Liver (tissue), 9 donors: ENCODE results near the gene FBXO39. TPM values are rescaled to one million over a fixed set of nuclear protein-coding genes. Genes with fewer than 3 reads are reported as not detected.

ENCODE experiments used
- DNase-seq: peaks from one replicate; pipeline ENCODE4 v3.0.0-alpha.2; 2017; ENCODE audit warnings: low spot score
- H3K27ac ChIP-seq, 2 donors: one replicate each; pipeline ENCODE4 v1.7.0; 2013; ENCODE audit warnings: inconsistent platforms in 2 of 2, low read length in 2 of 2, control low read depth in 1 of 2, low read depth in 1 of 2, mild to moderate bottlenecking in 1 of 2
- H3K27me3 ChIP-seq, 4 donors: one replicate each; pipeline versions ENCODE4 v1.6.1 to v1.7.0; 2013; ENCODE audit warnings: low read length in 3 of 4, inconsistent platforms in 1 of 4, mild to moderate bottlenecking in 1 of 4, moderate library complexity in 1 of 4; ENCODE audit not compliant: control insufficient read depth in 4 of 4, insufficient read depth in 4 of 4
- H3K36me3 ChIP-seq, 4 donors: one replicate each; pipeline versions ENCODE4 v1.6.1 to v1.7.0; 2013; ENCODE audit warnings: low read length in 3 of 4, mild to moderate bottlenecking in 3 of 4, low read depth in 1 of 4, moderate library complexity in 1 of 4; ENCODE audit not compliant: control insufficient read depth in 4 of 4, insufficient read depth in 3 of 4
- H3K4me1 ChIP-seq, 4 donors: one replicate each; pipeline versions ENCODE4 v1.6.1 to v1.7.0; 2013; ENCODE audit warnings: low read length in 3 of 4, mild to moderate bottlenecking in 3 of 4, moderate library complexity in 1 of 4; ENCODE audit not compliant: control insufficient read depth in 4 of 4, insufficient read depth in 4 of 4
- H3K4me3 ChIP-seq, 3 donors: one replicate each; pipeline versions ENCODE4 v1.6.1 to v1.7.0; 2013; ENCODE audit warnings: low read length in 3 of 3, control low read depth in 1 of 3, low read depth in 1 of 3, mild to moderate bottlenecking in 1 of 3
- H3K9ac ChIP-seq, 2 donors: one replicate each; pipeline ENCODE4 v1.7.0; 2013; ENCODE audit warnings: low read length in 2 of 2, mild to moderate bottlenecking in 2 of 2, moderate library complexity in 2 of 2, control low read depth in 1 of 2, low read depth in 1 of 2
- H3K9me3 ChIP-seq, 4 donors: one replicate each; pipeline versions ENCODE4 v1.6.1 to v1.7.0; 2013; ENCODE audit warnings: low read length in 3 of 4; ENCODE audit not compliant: control insufficient read depth in 4 of 4
- CTCF ChIP-seq: fragments of 150-350 bp; IDR thresholded peaks from 2 replicates; pipeline ENCODE4 v1.5.1; 2017; ENCODE audit warnings: improper control_type of control experiment, low read depth, low read length; ENCODE audit not compliant: missing input control
- EGR1 ChIP-seq, 2 donors: IDR thresholded peaks; 2 replicates each; pipeline ENCODE4 v1.6.1; 2016 to 2018; ENCODE audit warnings: antibody characterized with exemption in 2 of 2, low read depth in 2 of 2
- FOXA1 ChIP-seq: IDR thresholded peaks from 2 replicates; pipeline ENCODE4 v1.6.1; 2016; ENCODE audit warnings: antibody characterized with exemption
- FOXA2 ChIP-seq: IDR thresholded peaks from 2 replicates; pipeline ENCODE4 v1.6.1; 2016; ENCODE audit warnings: antibody characterized with exemption
- GABPA ChIP-seq, 2 donors: IDR thresholded peaks in 1 of 2; conservative IDR thresholded peaks in 1 of 2; 2 replicates each; pipeline ENCODE4 v1.6.1; 2016; ENCODE audit warnings: antibody characterized with exemption in 2 of 2, mild to moderate bottlenecking in 1 of 2, moderate library complexity in 1 of 2
- HNF4A ChIP-seq, 2 donors: conservative IDR thresholded peaks; 2 replicates each; pipeline ENCODE4 v1.6.1; 2016; ENCODE audit warnings: antibody characterized with exemption in 2 of 2, mild to moderate bottlenecking in 2 of 2
- JUND ChIP-seq, 2 donors: IDR thresholded peaks; 2 replicates each; pipeline ENCODE4 v1.6.1; 2016; ENCODE audit warnings: antibody characterized with exemption in 2 of 2
- NR2F2 ChIP-seq: IDR thresholded peaks from 2 replicates; pipeline ENCODE4 v1.6.1; 2016; ENCODE audit warnings: antibody characterized with exemption
- RAD21 ChIP-seq, 2 donors: IDR thresholded peaks; 2 replicates each; pipeline ENCODE4 v1.6.1; 2016; ENCODE audit warnings: antibody characterized with exemption in 2 of 2, mild to moderate bottlenecking in 2 of 2
- RXRA ChIP-seq, 2 donors: IDR thresholded peaks; 2 replicates each; pipeline ENCODE4 v1.6.1; 2017 to 2018; ENCODE audit warnings: antibody characterized with exemption in 2 of 2, mild to moderate bottlenecking in 1 of 2
- TAF1 ChIP-seq: conservative IDR thresholded peaks from 2 replicates; pipeline ENCODE4 v1.6.1; 2016; ENCODE audit warnings: antibody characterized with exemption, mild to moderate bottlenecking
- YY1 ChIP-seq: IDR thresholded peaks from 2 replicates; pipeline ENCODE4 v1.6.1; 2016; ENCODE audit warnings: antibody characterized with exemption, mild to moderate bottlenecking
- WGBS: extraction: QIAGEN DNeasy Blood & Tissue Kit; methylation state at CpG from one replicate; pipeline ENCODE4 v1.1.7; 2013; 5-methylcytosine and 5-hydroxymethylcytosine counted together
- polyA plus RNA-seq, 2 donors: library from polyadenylated mRNA; stranded (reverse) in 1 of 2; unstranded in 1 of 2; fragments of 200-250 nt in 1 of 2; fragments of >200 nt in 1 of 2; fragmentation: Nextera tagmentation in 1 of 2; extraction: Ambion mirVana in 1 of 2; gene quantifications; one replicate each; pipeline versions ENCODE4 v1.2.1 to v1.2.3, GENCODE V29; 2013 to 2015
- total RNA-seq, 2 donors: library from RNA; depleted of rRNA; stranded (reverse); fragments of >200 nt; gene quantifications; one replicate each; pipeline ENCODE4 v1.2.3, GENCODE V29; 2014
- TF ChIP-seq, protein P1 (sequence below): IDR thresholded peaks from 2 replicates; pipeline ENCODE4 v1.6.1; 2016; ENCODE audit warnings: antibody characterized with exemption
- TF ChIP-seq, protein P2 (sequence below): IDR thresholded peaks from 2 replicates; pipeline ENCODE4 v1.6.1; 2016; ENCODE audit warnings: antibody characterized with exemption
- TF ChIP-seq, protein P3 (sequence below): IDR thresholded peaks from 2 replicates; pipeline ENCODE4 v1.6.1; 2016; ENCODE audit warnings: antibody characterized with exemption, mild to moderate bottlenecking
- donor health status: healthy.
- donor health status: healthy.
- donor health status: healthy.
- donor health status: healthy.
- donor health status: healthy.

Gene FBXO39
- total and polyA plus RNA-seq, 4 donors: 0.05 to 0.67 (median 0.20) TPM

DNA sequence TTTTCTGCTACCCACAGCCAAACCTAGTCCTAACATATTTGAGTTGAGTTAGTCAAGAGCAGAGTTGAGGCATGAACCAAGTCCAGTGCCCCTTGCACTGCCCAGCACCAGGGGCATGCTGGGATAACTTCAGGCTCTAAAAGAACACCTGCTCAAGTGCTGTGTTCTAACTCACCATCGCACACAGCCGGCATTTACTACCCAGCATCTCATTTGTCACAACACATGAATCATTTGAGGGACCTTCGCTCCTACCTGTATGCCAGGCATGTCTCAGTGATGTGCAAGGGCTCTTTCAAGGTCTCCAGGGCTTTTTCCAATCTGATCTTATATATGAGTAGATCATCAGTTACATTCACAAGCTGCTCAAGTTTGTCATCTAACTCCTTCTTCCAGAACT lies 42.9 kb downstream of the FBXO39 start:
- Histone ChIP-seq H3K9ac (no peak overlapping the region), H3K9me3 (no peaks in the 10 kb centered on the region), H3K36me3 (no peaks in the 10 kb centered on the region), H3K27ac (no peak overlapping the region), H3K4me1 (no peaks in the 10 kb centered on the region), H3K4me3 (no peak overlapping the region), H3K27me3 (no peaks in the 10 kb centered on the region)
- 95% methylated on average over 3 of the region's 3 CpGs for WGBS
- TF ChIP-seq, protein P1, sequence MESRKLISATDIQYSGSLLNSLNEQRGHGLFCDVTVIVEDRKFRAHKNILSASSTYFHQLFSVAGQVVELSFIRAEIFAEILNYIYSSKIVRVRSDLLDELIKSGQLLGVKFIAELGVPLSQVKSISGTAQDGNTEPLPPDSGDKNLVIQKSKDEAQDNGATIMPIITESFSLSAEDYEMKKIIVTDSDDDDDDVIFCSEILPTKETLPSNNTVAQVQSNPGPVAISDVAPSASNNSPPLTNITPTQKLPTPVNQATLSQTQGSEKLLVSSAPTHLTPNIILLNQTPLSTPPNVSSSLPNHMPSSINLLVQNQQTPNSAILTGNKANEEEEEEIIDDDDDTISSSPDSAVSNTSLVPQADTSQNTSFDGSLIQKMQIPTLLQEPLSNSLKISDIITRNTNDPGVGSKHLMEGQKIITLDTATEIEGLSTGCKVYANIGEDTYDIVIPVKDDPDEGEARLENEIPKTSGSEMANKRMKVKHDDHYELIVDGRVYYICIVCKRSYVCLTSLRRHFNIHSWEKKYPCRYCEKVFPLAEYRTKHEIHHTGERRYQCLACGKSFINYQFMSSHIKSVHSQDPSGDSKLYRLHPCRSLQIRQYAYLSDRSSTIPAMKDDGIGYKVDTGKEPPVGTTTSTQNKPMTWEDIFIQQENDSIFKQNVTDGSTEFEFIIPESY: no peak
- TF ChIP-seq HNF4A (conservative IDR thresholded peaks at IDR 0.05): no peak
- no peak for TF ChIP-seq FOXA1
- TF ChIP-seq EGR1 (IDR thresholded peaks at IDR 0.05; ENCODE audit: low read depth in 2 of 2): no peak
- TF ChIP-seq, protein P2, sequence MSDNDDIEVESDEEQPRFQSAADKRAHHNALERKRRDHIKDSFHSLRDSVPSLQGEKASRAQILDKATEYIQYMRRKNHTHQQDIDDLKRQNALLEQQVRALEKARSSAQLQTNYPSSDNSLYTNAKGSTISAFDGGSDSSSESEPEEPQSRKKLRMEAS: no peak
- no peak for TF ChIP-seq RXRA (IDR thresholded peaks at IDR 0.05)
- TF ChIP-seq FOXA2: no peak
- TF ChIP-seq JUND (IDR thresholded peaks at IDR 0.05): no peak
- no peak for TF ChIP-seq RAD21 (IDR thresholded peaks at IDR 0.05)
- no peak for TF ChIP-seq NR2F2
- no peak for TF ChIP-seq GABPA (IDR thresholded peaks at IDR 0.05 in 1 of 2, conservative IDR thresholded peaks at IDR 0.05 in 1 of 2)
- no peak for TF ChIP-seq YY1
- TF ChIP-seq, protein P3, sequence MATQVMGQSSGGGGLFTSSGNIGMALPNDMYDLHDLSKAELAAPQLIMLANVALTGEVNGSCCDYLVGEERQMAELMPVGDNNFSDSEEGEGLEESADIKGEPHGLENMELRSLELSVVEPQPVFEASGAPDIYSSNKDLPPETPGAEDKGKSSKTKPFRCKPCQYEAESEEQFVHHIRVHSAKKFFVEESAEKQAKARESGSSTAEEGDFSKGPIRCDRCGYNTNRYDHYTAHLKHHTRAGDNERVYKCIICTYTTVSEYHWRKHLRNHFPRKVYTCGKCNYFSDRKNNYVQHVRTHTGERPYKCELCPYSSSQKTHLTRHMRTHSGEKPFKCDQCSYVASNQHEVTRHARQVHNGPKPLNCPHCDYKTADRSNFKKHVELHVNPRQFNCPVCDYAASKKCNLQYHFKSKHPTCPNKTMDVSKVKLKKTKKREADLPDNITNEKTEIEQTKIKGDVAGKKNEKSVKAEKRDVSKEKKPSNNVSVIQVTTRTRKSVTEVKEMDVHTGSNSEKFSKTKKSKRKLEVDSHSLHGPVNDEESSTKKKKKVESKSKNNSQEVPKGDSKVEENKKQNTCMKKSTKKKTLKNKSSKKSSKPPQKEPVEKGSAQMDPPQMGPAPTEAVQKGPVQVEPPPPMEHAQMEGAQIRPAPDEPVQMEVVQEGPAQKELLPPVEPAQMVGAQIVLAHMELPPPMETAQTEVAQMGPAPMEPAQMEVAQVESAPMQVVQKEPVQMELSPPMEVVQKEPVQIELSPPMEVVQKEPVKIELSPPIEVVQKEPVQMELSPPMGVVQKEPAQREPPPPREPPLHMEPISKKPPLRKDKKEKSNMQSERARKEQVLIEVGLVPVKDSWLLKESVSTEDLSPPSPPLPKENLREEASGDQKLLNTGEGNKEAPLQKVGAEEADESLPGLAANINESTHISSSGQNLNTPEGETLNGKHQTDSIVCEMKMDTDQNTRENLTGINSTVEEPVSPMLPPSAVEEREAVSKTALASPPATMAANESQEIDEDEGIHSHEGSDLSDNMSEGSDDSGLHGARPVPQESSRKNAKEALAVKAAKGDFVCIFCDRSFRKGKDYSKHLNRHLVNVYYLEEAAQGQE: no peak
- TF ChIP-seq TAF1: no peak
- TF ChIP-seq CTCF: no peak
- no peak for DNase-seq

DNA sequence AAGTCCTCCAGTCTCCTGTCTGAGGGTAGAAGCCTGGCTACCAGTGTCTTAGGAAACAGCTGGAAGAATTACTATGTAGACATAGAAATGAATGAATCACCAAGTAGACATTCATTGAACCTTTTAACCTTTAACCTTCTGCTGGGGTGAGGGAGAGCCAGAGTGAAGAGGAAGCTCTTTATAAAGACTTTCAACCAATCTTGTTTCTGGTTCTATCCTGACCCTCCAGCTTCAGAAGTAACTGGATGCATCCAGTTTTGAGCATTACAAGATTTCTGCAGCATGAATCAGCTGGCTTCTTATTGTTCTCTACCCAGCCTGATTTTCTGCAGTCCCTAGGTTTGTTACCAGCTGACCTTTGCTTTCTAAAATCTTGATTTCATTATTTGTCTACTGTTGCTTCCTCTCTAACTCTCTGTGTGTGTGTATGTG lies 47.0 kb downstream of the FBXO39 start:
- Histone ChIP-seq H3K9me3 (no peaks in the 10 kb centered on the region), H3K4me1 (no peaks in the 10 kb centered on the region), H3K9ac (no peak overlapping the region), H3K4me3 (no peak overlapping the region), H3K27ac (no peak overlapping the region), H3K36me3 (no peaks in the 10 kb centered on the region), H3K27me3 (no peaks in the 10 kb centered on the region)
- no peak for DNase-seq
- no peak for TF ChIP-seq FOXA2
- no peak for TF ChIP-seq NR2F2
- TF ChIP-seq RAD21 (IDR thresholded peaks at IDR 0.05): peak in 1 of 2 donors; percentile 7
- TF ChIP-seq RXRA (IDR thresholded peaks at IDR 0.05): peak; percentile 25 to 26
